Neutrophil (primary cell): ENCODE measurements around the gene HAO2.

ENCODE experiments used
- H3K27ac ChIP-seq: fragments of 200-600 bp; sonication (generic); 2 replicates; pipeline ENCODE4 v1.5.1; 2016; ENCODE audit warnings: mild to moderate bottlenecking, moderate library complexity
- H3K27me3 ChIP-seq: fragments of 200-600 bp; sonication (generic); 2 replicates; pipeline ENCODE4 v1.6.0; 2016; ENCODE audit warnings: mild to moderate bottlenecking
- H3K36me3 ChIP-seq: fragments of 200-600 bp; sonication (generic); 2 replicates; pipeline ENCODE4 v1.5.1; 2017
- H3K4me1 ChIP-seq, 2 experiments: fragments of 200-600 bp in 1 of 2; sonication (generic) in 1 of 2; 1 replicate in 1 of 2; 2 replicates in 1 of 2; pipeline versions ENCODE4 v1.5.1 to v1.6.1; 2013 to 2016; ENCODE audit warnings: low read depth in 1 of 2, low read length in 1 of 2, mild to moderate bottlenecking in 1 of 2, moderate library complexity in 1 of 2; ENCODE audit not compliant: control insufficient read depth in 1 of 2, insufficient read depth in 1 of 2
- H3K4me3 ChIP-seq, 2 experiments: fragments of 200-600 bp in 1 of 2; sonication (generic) in 1 of 2; 1 replicate in 1 of 2; 2 replicates in 1 of 2; pipeline ENCODE4 v1.5.1; 2013 to 2016; ENCODE audit warnings: low read depth in 1 of 2, low read length in 1 of 2, mild to moderate bottlenecking in 1 of 2, moderate library complexity in 1 of 2
- H3K9me3 ChIP-seq: fragments of 200-600 bp; sonication (generic); 2 replicates; pipeline ENCODE4 v1.5.1; 2016
- TF ChIP-seq, protein P1 (sequence below): fragments of 200-600 bp; sonication (generic); IDR thresholded peaks from 2 replicates; pipeline ENCODE4 v1.5.1; 2016; ENCODE audit warnings: antibody characterized with exemption

The HAO2 gene

DNA sequence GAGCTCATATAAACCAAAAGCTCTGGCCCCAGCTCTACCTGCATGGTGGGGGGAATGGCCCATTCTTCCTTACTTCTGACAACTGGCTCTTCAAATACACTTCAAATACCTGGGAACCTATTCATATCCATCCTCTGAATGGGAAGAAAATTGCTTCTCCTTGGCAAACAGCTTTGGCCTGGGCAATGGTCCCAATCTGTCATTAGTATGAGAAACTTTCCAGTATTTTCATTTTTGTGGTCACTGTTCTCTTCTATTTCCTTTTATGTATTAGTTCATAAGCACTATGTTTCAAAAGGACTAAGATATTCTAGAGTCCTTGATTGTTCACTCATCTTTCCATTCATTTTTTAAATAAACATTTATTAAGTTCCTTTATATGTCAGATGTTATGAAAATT lies 41.1 kb downstream of the HAO2 start:
- TF ChIP-seq, protein P1, sequence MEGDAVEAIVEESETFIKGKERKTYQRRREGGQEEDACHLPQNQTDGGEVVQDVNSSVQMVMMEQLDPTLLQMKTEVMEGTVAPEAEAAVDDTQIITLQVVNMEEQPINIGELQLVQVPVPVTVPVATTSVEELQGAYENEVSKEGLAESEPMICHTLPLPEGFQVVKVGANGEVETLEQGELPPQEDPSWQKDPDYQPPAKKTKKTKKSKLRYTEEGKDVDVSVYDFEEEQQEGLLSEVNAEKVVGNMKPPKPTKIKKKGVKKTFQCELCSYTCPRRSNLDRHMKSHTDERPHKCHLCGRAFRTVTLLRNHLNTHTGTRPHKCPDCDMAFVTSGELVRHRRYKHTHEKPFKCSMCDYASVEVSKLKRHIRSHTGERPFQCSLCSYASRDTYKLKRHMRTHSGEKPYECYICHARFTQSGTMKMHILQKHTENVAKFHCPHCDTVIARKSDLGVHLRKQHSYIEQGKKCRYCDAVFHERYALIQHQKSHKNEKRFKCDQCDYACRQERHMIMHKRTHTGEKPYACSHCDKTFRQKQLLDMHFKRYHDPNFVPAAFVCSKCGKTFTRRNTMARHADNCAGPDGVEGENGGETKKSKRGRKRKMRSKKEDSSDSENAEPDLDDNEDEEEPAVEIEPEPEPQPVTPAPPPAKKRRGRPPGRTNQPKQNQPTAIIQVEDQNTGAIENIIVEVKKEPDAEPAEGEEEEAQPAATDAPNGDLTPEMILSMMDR = no peak
- H3K4me3 ChIP-seq = no peak overlapping the region
- no peaks in the 10 kb centered on the region for H3K36me3 ChIP-seq
- no peaks in the 10 kb centered on the region for H3K27me3 ChIP-seq
- H3K4me1 ChIP-seq = no peaks in the 10 kb centered on the region
- no peak overlapping the region for H3K27ac ChIP-seq
- H3K9me3 ChIP-seq = no peaks in the 10 kb centered on the region

DNA sequence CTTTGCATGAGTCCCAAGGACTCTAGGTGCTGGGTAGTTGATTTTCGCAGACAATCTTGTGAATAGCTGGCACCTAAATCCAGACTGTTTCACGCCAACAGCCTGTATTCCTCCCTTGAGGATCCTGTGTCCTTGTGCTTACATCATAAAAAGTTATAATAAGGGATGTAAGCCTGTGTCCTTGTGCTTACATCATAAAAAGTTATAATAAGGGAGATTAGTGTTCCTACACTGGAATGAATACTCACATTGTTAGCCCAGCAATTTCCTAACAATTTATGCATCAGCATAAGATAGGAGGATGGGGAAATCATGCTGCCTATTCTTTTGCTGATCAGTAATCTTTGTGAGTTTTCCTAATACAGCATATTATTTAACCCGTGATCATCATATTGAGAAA lies 42.4 kb downstream of the HAO2 start:
- TF ChIP-seq, protein P1 = no peak
- H3K36me3 ChIP-seq = no peaks in the 10 kb centered on the region

DNA sequence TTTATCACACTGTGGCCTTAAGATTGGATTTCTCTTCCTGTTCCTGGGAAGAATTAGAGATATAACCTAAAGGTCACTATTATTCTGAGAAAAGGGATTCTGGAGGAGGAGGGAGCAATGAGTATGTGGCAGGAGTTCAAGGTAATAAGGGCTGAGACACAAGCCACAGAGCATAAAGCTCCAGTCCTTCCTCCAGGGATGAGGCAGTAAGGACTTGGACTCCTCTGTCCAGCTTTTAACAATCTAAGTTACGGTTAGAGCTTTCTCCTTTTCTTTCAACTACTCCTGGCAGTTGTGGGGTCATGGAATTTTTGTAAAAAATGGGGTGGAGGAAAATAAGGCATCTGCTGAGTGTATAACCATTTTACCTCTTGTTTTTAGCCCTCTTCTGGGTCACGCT lies 46.4 kb downstream of the HAO2 start, which contains the start of gene HSD3B2:
TSS of gene HSD3B2 (plus strand) at position 201 of the 400 bp plus-strand sequence. CDS start 270 bp downstream, outside the sequence.
- TF ChIP-seq, protein P1 = no peak
- no peak within 1 kb of the TSS for H3K4me3 ChIP-seq
- H3K9me3 ChIP-seq = no peaks in the 10 kb centered on the region
- H3K27ac ChIP-seq = no peak within 1 kb of the TSS
- peaks cover 3% of the 10 kb centered on the region for H3K27me3 ChIP-seq
- H3K4me1 ChIP-seq = no peaks in the 10 kb centered on the region
- no peaks in the 10 kb centered on the region for H3K36me3 ChIP-seq

More for the DNA sequence above, 42.4 kb downstream of the HAO2 start:
- Histone ChIP-seq H3K27ac (no peak overlapping the region), H3K9me3 (no peaks in the 10 kb centered on the region), H3K27me3 (no peaks in the 10 kb centered on the region), H3K4me1 (no peaks in the 10 kb centered on the region), H3K4me3 (no peak overlapping the region)

DNA sequence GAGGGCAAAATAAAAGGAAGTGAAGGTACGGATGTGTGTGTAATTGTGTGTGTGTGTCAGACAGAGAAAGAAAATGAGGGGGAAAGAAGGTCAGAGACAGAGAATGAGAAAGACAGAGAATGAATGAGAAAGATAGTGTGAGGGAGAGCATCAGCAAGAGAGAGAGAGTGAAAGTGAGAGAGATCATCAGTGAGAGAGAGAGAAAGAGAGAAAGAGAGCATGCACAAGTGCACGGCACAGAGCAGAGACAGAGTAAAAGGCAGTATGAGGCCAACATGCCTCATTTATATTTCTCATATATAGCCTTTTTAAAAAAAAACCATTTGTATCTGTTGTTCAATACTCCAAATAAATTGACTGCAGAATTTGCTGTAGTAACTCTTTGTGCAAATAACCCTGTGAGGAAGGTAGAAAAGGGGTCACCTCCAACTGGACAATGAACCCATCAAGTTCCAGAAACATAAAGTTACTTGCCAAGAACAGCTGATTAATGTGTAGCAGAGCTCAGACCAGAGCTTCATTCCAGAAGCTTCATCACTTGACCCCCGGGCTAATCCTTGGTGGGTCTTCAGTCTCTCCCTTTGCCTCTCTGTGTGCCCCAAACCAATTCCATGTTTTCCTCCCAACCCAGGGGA lies 47.5 kb downstream of the HAO2 start:
- Histone ChIP-seq H3K4me3 (no peak overlapping the region), H3K27ac (no peak overlapping the region), H3K36me3 (no peaks in the 10 kb centered on the region), H3K27me3 (peaks cover 3% of the 10 kb centered on the region), H3K9me3 (no peaks in the 10 kb centered on the region), H3K4me1 (no peaks in the 10 kb centered on the region)
- TF ChIP-seq, protein P1 = no peak

DNA sequence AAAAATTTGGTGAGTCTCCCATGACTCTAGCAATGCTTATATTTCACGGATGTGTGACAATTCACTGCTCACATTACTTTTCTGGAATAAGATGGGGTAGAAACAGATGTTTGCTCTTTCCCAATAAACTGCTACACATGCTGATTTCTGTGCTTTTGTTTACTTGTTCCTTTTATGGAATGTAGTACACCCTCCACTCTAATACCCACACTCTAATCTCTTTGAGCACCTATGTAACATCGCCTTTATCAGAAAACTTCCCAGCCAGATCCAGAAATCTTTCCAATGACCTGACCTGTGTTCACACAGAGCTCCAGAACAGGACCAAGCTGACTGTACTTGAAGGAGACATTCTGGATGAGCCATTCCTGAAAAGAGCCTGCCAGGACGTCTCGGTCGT lies 50.5 kb downstream of the HAO2 start:
- H3K4me1 ChIP-seq = no peaks in the 10 kb centered on the region
- H3K27me3 ChIP-seq = peaks cover 3% of the 10 kb centered on the region
- H3K4me3 ChIP-seq = no peak overlapping the region
- H3K9me3 ChIP-seq = no peaks in the 10 kb centered on the region
- no peak overlapping the region for H3K27ac ChIP-seq
- no peaks in the 10 kb centered on the region for H3K36me3 ChIP-seq
- TF ChIP-seq, protein P1 = no peak
